Activated naive CD4-positive, alpha-beta T cell treated with anti-CD3 and anti-CD28 coated beads, Interleukin-2, amount 50 U/mL, for 16 hours (primary cell): Measurements from ENCODE around the gene NOTCH1.
"Not testable (repeated sequence)": the region's sequence is repeated elsewhere in the genome, so short reads cannot be mapped to it uniquely, and the experiment has no call there.

Experiments used
- DNase-seq: peaks from one replicate; pipeline ENCODE4 v3.0.0-alpha.2; 2020

Gene NOTCH1

GRCh38 chr9:136545965-136546696 is at the start of gene NOTCH1:
TSS of gene NOTCH1 (minus strand) at chr9:136546048. CDS start at chr9:136545786, 262 bp downstream.
- peak; percentile 88 for DNase-seq

- no peak for DNase-seq
These were observed 48.6 kb upstream of the NOTCH1 start for GRCh38 chr9:136594492-136594891.

- DNase-seq = no peak
These were observed 47.7 kb upstream of the NOTCH1 start for GRCh38 chr9:136593581-136593980.

GRCh38 chr9:136592666-136593065 is 46.8 kb upstream of the NOTCH1 start:
- no peak for DNase-seq

DNA sequence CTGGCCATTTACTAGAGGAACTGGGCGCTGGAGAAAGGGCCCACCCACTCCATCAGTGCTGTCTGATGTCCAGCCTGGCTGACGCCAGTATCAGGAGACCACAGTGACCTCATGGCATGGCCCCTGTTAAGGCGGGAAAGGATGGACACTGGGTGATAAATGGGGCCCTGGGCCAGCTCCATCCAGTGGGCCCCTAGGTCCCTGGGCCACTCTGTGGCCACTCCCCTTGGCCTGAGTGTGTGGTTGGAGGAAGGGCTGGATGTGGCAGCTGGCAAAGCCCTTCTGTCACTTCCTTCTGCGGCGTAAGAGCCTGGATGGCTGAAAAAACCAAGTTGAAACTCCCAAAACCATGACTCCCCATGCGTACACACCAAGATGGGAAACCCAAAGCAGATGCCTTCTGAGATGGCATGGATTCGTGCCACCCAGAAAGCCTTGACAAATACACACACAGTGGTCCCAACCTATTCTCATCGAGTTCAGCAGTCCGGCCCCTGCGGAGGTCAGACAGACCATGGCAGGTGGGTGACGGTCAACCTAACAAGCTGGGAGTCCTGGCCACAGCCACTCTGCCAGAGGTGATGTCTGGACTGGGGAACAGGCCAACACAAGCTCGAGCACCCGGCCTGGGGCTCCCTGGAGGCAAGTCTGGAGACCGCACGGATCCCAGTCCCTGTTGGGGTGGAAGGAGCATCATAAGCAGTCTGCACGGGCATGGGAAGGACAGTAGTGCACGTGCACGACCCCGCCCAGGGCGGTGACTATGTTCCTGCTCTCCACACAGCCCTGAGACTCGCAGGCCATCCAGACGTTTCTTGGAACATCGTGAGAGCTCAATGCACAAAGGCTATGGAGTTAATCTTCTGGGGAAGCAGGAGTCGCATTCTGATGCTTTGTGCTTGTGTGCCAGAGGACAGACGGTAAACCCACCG is 45.2 kb upstream of the NOTCH1 start:
- no peak for DNase-seq

- no peak for DNase-seq
These were observed 44.2 kb upstream of the NOTCH1 start for GRCh38 chr9:136589766-136590763.

GRCh38 chr9:136588663-136589464 is 43.0 kb upstream of the NOTCH1 start:
- no peak for DNase-seq

DNA sequence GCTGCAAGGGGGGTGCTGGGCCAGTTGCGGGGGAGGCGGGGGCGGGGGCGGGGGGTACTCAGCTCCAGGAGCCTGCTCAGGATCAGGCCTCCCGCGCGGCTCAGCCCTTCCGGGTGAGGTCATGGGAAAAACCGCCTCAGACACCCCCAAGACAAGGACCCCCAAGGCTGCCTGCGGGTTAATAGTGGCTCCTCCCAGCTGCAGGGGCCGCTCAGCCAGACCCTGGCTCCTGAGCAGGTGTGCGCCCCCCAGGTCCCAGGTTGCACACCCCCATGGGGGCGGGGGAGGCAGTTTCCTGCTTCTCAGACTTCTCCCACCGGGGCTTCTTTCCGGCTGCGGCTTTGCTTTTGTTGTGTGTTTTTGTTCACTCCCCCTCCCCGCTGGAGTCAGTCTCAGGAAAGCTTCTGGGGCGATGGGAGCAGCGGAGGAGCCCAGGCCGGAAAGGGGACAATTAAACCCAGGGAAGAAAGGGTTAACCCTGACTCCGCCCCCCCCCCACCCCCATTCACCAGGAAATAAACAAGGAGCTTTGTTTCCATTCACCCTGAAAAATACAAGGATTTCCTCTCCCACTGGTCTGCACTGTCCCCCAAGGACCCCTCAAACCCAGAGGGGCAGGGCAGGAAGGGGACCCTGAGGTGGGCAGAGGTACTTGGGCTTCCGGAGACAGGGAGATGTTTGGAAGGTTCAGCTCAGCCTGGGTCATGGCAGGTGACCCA is 42.3 kb upstream of the NOTCH1 start:
- no peak for DNase-seq

DNA sequence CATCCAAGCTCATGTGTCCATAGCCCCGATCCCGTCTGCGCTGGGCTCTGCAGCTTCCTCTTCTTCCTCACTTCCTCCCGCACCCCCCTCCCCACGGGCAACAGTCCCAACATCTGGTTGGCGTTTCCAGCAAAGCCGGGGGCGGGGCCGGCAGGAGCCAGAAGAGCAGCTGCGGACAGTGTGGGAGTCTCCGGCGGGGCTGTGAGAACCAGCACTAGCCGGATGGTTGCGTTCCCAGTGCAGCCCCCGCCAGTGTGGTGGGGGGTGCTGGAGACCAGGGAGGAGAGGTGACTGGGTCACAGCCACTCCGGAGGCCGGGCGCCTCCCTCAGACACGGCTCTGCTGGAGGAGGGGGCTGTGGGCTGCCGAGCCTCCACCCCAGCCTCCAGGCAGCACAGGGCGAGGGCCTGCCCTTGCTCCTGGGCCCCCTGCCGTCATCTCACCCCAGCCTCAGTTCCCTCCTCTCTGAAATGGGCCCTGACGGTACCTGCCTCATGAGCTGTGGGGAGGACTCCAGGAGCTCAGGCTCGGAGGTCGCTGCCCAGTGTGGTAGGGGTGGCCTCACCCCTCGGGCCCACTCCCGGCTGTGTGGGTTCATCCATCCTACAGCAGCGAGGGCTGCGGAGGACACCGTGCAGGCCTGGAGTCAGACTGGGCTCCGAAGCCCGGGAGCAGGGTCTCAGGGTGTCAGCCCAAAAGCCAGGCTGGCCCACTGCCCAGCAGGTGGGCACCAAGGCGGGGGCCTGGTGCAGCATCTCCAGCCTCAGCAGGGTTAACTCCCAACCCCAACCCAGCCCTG is 41.5 kb upstream of the NOTCH1 start:
- no peak for DNase-seq

- no peak for DNase-seq
These were observed 40.6 kb upstream of the NOTCH1 start for GRCh38 chr9:136586391-136586953.

DNA sequence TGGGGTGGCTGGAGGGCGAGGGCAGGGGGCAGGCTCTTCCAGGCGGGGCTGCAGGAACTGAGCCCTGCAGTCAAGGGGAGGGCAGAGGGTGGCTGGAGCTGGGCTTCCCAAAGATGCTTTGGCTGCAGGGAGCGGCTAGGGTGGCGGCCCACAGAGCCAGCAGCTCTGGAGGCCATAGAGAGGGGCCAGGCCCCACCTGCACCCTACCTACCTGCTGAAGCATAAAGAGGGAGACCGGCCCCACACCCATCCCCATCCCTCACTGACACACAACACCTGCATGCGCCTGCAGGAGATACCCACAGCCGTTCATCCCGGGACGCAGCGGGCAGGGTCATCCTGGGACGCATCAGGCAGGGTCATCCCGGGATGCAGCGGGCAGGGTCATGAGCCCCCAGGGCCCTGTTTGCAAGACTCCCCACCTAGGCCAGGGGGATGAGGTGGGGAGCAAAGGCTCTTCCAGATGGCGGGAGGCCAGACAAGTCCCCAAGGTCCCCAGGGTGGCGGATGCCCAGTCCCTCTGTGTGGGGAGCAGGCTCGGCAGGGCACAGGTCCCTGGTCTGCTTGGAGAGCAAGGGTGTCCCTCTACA is 39.8 kb upstream of the NOTCH1 start:
- DNase-seq = no peak

DNA sequence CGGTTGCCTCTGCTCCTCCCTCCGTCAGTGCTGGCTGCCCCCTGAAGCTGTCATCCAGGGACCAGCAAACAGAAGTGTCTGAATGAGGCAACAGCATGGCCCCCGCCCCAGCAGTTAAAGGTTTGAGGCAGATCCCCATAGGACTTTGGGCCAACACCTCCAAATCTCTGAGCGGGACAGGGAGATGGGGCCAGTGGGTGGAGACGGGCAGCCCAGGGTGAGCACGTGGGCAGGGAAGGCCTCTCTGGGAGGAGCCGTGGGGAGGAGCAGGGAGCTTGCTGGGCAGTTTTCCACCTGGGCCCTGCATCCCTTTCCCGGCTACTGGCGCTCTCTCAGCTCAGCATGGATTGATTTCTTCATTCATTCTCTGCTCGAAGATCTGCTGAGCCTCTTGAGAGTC is 39.1 kb upstream of the NOTCH1 start:
- no peak for DNase-seq

DNA sequence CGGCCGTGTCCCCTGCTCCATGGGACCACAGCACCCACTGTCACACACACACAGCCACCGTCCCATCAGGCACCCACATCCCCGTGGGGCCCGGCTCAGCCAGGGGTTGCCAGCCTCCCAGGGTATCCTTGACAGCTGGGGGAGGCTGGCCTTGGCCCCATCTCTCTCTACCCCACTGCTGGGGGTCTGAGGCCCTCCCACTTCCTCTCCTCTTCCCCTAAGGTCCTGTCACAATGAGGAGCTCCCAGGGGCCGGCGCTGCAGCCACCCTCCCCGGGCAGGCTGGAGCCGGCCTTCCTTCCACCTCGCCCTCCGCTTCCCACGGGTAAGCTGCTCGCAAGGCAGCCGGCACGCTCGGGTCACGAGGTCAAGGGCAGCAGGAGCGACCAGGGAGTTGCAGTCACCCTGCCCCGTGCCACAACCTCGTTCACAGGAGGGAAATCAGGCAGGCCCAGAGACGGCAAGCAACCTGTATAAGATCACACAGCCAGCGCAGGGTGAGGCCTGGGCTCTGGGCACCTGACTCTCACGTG is 38.6 kb upstream of the NOTCH1 start:
- no peak for DNase-seq

DNA sequence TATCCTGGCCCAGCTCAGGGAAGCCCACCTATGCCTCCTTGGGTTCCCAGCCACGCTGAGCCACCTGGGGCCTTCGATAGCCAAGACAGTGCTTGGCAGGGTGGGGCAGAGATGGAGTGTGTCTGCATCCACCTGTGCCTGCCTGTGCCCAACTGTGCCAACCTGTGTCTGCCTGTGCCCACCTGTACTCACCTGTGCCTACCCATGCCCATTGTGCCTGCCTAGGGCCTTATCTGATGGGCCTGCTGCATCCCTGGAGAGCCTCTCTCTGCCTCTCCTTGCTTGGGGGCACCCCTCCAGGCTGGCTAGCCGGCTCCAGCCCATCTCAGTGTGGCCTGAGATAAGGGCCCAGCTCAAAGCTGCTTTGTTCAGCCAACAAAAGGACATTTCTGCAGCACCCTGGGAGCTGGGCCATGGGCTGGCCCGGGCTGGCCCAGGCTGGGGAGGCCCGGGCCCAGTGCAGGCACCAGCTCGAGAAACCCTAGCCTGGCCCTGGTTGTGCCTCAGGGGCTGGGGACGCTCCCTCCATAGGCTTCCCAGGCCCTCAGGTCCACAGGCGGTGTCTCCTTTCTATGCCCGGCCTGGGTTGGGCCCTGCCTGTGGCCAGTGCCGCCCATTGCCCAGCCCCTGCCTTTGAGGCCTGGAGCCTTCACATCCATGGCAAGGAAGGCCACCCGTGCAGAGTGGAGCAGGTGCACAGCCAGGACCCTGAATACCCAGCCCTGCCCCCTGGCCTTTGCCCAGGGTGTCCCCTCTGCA is 37.3 kb upstream of the NOTCH1 start:
- DNase-seq = no peak

- no peak for DNase-seq
These were observed 36.0 kb upstream of the NOTCH1 start for GRCh38 chr9:136581614-136582447.

DNA sequence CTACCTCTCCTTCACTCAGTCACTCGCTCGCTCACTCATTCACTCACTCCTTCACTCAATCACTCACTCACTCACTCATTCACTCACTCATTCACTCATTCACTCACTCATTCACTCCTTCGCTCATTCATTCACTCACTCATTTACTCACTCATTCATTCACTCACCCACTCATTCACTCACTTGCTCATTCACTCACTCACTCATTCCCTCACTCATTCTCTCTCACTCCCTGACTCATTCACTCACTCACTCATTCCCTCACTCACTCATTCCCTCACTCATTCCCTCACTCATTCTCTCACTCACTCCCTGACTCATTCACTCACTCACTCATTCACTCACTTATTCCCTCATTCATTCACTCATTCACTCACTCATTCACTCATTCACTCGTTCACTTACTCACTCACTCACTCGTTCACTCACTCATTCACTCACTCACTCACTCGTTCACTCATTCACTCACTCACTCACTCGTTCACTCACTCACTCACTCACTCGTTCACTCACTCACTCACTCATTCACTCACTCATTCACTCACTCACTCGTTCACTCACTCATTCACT is 33.9 kb upstream of the NOTCH1 start:
- DNase-seq = not testable (repeated sequence)
